ENCODE results near the gene HSPA1A. TPM values are rescaled to one million over a fixed set of nuclear protein-coding genes. Genes with fewer than 3 reads are reported as not detected.
"Not testable (repeated sequence)": the region's sequence is repeated elsewhere in the genome, so short reads cannot be mapped to it uniquely, and the experiment has no call there.

HSPA1A gene
- total and polyA plus RNA-seq, 10 donors = 16.4 to 384 (median 122) TPM

DNA sequence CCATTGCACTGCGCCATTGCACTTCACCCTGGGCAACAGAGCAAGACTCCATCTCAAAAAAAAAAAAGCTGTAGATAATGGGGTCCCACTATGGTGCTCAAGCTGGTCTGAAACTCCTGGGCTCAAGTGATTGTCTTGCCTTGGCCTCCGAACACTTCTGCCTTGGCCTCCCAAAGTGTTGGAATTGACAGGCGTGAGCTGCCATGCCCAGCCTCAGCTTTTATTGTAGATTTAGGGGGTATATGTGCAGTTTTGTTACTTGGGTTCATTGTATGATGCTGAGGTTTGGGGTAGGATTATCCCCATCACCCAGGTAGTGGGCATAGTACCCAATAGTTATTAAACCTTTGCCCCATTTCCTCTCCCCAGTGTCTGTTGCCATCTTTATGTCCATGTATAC is 23.6 kb downstream of the HSPA1A start:
- no peak overlapping the region for H3K27ac ChIP-seq
- intact Hi-C loops (cut with DNase I; ENCODE audit: low total_unique reads) = no loop called here
- DNase-seq = no peak
- no peaks in the 10 kb centered on the region for H3K9me3 ChIP-seq
- peaks cover 0 to 80% (median 47%) of the 10 kb centered on the region in 6 donors for H3K36me3 ChIP-seq
- no peaks in the 10 kb centered on the region for H3K27me3 ChIP-seq (replicated peaks in 1 of 7)
- no peak for TF ChIP-seq POLR2AphosphoS5 (IDR thresholded peaks at IDR 0.05)
- TF ChIP-seq CTCF (IDR thresholded peaks at IDR 0.05 in 8 of 11, conservative IDR thresholded peaks at IDR 0.05 in 3 of 11) = no peak
- TF ChIP-seq POLR2A (IDR thresholded peaks at IDR 0.05) = no peak
- peaks cover 28 to 51% (median 47%) of the 10 kb centered on the region in 6 donors for H3K4me1 ChIP-seq
- WGBS, 5 donors = 89 to 98% (median 92%) methylated on average over 3 of the region's 3 CpGs
- no peak overlapping the region for H3K4me3 ChIP-seq

- H3K27me3 ChIP-seq (replicated peaks in 1 of 7); H3K4me3 ChIP-seq; intact Hi-C loops (cut with DNase I; ENCODE audit: low total_unique reads); H3K9me3 ChIP-seq; H3K27ac ChIP-seq: not testable (repeated sequence)
- Histone ChIP-seq H3K36me3 (peaks cover 0 to 88% (median 47%) of the 10 kb centered on the region in 6 donors), H3K4me1 (peaks cover 26 to 48% (median 44%) of the 10 kb centered on the region in 6 donors)
- DNase-seq = peak; percentile 13
- WGBS, 5 donors = 86 to 92% (median 88%) methylated on average over 8 of the region's 8 CpGs
These were observed 24.4 kb downstream of the HSPA1A start for GRCh38 chr6:31839779-31840126.

GRCh38 chr6:31842053-31842452 is 26.7 kb downstream of the HSPA1A start:
- Histone ChIP-seq H3K27me3 (replicated peaks in 1 of 7) (no peaks in the 10 kb centered on the region), H3K9me3 (no peaks in the 10 kb centered on the region), H3K4me3 (no peak overlapping the region), H3K4me1 (peaks cover 14 to 29% (median 24%) of the 10 kb centered on the region in 6 donors), H3K36me3 (peaks cover 0 to 90% (median 46%) of the 10 kb centered on the region in 6 donors), H3K27ac (no peak overlapping the region)
- TF ChIP-seq POLR2AphosphoS5 (IDR thresholded peaks at IDR 0.05) = no peak
- TF ChIP-seq CTCF (IDR thresholded peaks at IDR 0.05 in 8 of 11, conservative IDR thresholded peaks at IDR 0.05 in 3 of 11) = no peak
- no peak for TF ChIP-seq POLR2A (IDR thresholded peaks at IDR 0.05)
- peak; percentile 18 for DNase-seq
- whole genome bisulfite sequencing, 5 donors = 90 to 96% (median 92%) methylated on average over 9 of the region's 9 CpGs
- intact Hi-C loops (cut with DNase I; ENCODE audit: low total_unique reads) = no loop called here

DNA sequence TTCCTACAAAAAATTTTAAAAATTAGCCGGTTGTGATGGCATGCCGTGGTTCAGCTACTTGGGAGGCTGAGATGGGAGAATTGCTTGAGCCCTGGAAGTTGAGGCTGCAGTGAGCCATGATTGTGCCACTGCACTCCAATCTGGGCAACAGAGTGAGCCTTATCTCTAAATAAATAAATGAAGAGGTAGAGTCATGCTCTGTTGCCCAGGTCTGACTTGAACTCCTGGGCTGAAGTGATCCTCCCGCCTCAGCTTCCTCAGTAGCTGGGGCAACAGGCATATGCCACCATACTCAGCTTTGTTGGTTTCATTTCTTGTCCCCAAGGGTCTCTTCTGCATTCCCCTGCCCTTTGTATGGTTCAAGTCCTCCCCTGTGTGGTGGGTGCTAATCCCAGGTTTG is 29.2 kb downstream of the HSPA1A start:
- TF ChIP-seq POLR2A (IDR thresholded peaks at IDR 0.05) (no peak), CTCF (IDR thresholded peaks at IDR 0.05 in 8 of 11, conservative IDR thresholded peaks at IDR 0.05 in 3 of 11) (no peak), POLR2AphosphoS5 (IDR thresholded peaks at IDR 0.05) (no peak)
- intact Hi-C loops (cut with DNase I; ENCODE audit: low total_unique reads) = no loop called here
- H3K9me3 ChIP-seq = no peaks in the 10 kb centered on the region
- no peak overlapping the region for H3K27ac ChIP-seq
- no peak overlapping the region for H3K4me3 ChIP-seq
- 82 to 95% (median 92%) methylated on average over 3 of the region's 3 CpGs for WGBS, 5 donors
- H3K36me3 ChIP-seq = peaks cover 0 to 66% (median 22%) of the 10 kb centered on the region in 6 donors
- no peak for DNase-seq
- no peaks in the 10 kb centered on the region for H3K27me3 ChIP-seq (replicated peaks in 1 of 7)
- H3K4me1 ChIP-seq = peaks cover 0 to 4% (median under 1%) of the 10 kb centered on the region in 6 donors

All from spleen (tissue), 11 donors.